Stimulated activated memory B cell treated with anti-CD40 and anti-IgM and Interleukin-4, amounts not matched to agents 10 μg/mL and 1 μg/mL and 100 μg/mL, for 72 hours (primary cell): ENCODE measurements around the gene TCEA3.

Experiments
- ATAC-seq: fragments of 150-1000 bp; cut with Tn5 transposase; 2 replicates; pipeline ENCODE4 v1.10.0; 2021
- H3K27ac Mint-ChIP-seq: one replicate; pipeline ENCODE4 v1.8.0; 2022; ENCODE audit warnings: mild to moderate bottlenecking, mixed read lengths
- H3K27me3 Mint-ChIP-seq: one replicate; pipeline ENCODE4 v1.8.0; 2022; ENCODE audit warnings: mixed read lengths
- H3K36me3 Mint-ChIP-seq: one replicate; pipeline ENCODE4 v1.8.0; 2022; ENCODE audit warnings: mixed read lengths
- H3K4me1 Mint-ChIP-seq: one replicate; pipeline ENCODE4 v1.8.0; 2022; ENCODE audit warnings: mixed read lengths
- H3K4me3 Mint-ChIP-seq: one replicate; pipeline ENCODE4 v1.8.0; 2022; ENCODE audit warnings: mild to moderate bottlenecking, moderate library complexity, mixed read lengths
- H3K9me3 Mint-ChIP-seq: one replicate; pipeline ENCODE4 v1.8.0; 2022; ENCODE audit warnings: mixed read lengths

The TCEA3 gene

DNA sequence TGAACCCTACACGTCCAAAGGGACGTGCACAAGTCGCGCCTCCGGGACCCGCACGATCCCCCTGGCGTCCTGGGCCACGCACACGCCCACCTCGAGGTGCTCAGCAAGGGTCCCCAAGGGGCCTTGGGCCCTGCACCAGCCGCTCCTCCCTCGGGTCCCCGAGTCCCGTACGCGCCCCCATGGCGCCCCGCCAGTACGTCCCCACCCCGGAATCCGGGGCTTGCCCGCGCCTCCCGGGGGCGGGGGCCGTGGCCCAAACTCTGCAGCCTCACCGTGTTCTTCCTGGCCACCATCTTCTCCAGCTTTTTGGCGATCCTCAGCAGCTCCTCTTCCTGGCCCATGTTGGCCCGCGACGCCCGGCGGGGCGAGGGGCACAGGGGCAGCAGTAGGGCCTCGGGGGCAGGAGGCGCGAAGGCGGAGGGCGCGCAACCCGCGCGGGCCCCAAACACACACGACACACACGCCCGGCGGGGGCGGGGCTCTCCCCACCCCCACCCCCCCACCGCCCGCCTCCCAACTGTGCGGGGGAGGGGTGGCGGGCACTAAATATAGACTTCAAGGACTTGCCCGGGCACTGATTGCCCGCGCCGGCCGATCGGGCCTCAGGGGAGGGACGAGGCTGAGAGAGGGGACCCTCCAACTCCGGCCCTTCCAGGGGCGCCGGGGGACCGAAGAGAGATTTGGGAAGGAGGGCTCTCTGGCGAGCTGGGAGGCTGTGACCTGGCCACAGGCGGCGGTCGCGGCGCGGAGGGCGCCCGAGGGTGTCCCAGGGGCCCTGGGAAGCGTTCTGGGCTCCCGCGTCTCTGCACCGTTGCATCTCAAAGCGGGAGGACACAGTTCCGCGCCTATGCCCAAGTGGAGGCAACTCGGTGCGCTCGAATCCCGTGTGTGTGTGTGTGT is at the start of gene TCEA3:
Gene TCEA3 (minus strand): TSS at position 456 of the 900 bp plus-strand sequence. CDS start 115 bp downstream, at position 341.
- peak within 1 kb of the TSS; percentile 85 for H3K4me3 Mint-ChIP-seq
- H3K27ac Mint-ChIP-seq = no peak within 1 kb of the TSS
- no peaks in the 10 kb centered on the region for H3K9me3 Mint-ChIP-seq
- H3K36me3 Mint-ChIP-seq = no peaks in the 10 kb centered on the region
- H3K4me1 Mint-ChIP-seq = peaks cover 30% of the 10 kb centered on the region
- peaks cover 59% of the 10 kb centered on the region for H3K27me3 Mint-ChIP-seq
- ATAC-seq = peak; percentile 40

GRCh38 chr1:23473037-23473800 is 48.7 kb upstream of the TCEA3 start:
- Mint-ChIP-seq H3K27ac (no peak overlapping the region), H3K4me3 (no peak overlapping the region), H3K4me1 (no peaks in the 10 kb centered on the region), H3K27me3 (peaks cover 11% of the 10 kb centered on the region), H3K9me3 (no peaks in the 10 kb centered on the region), H3K36me3 (no peaks in the 10 kb centered on the region)
- ATAC-seq = no peak

DNA sequence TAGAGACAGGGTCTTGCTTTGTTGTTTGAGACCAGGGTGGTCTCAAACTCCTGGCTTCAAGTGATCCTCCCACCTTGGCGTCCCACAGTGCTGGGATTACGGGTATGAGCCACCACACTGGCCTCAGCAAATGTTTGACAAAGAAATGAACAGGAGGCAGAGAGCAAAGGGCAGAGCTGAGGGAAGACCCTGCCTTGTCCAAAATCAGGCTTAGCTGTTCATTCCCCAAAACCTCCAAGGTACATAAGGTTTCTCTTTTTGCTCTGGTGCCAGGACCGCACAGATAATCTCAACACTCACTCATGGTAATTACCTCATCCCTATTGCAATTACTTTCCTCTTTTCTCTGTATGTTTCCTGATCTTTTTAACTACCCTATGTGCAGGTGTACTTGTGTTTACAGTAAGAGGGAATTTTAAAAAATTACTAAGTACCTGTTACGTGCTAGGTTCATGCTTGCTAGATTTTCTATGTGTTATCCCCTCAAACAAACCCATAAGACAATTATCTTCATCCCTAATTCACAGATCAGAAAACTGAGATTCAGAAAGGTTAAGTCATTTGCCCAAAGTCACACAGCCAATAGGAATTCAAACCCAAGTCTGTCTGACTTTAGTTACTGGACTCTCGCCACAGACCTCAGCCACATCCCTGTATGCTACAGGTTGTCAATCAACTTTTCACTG is 47.9 kb upstream of the TCEA3 start:
- H3K4me1 Mint-ChIP-seq = no peaks in the 10 kb centered on the region

DNA sequence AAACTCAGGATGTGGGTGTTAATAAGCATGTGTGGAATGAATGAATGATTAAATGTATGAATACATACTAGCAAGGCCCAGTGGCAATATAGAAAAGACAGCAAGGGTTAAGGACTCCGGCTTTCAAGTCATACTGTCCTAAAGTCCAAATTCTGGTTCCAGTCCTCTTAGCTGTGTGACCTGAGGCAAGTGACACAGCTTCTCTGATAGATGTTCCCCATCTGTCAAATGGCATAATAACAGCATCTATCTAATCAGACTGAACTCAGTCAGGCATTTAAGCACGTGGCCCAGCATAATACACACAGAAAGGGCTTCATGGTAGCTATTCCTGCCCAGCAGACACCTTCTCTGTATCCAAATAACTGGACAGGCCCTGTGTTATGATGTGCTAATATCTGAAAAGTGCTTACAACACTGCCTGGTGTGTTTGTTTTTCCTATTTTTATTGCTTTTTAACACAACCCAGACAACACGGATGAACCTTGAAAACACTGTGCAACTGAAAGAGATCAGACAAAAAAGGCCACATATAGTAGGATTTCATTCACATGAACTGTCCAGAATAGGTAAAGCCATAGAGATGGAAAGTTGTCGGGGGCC is 47.0 kb upstream of the TCEA3 start:
- ATAC-seq = no peak
- H3K36me3 Mint-ChIP-seq = no peaks in the 10 kb centered on the region
- H3K9me3 Mint-ChIP-seq = no peaks in the 10 kb centered on the region
- H3K4me3 Mint-ChIP-seq = no peak overlapping the region
- H3K4me1 Mint-ChIP-seq = no peaks in the 10 kb centered on the region
- peaks cover 7% of the 10 kb centered on the region for H3K27me3 Mint-ChIP-seq
- H3K27ac Mint-ChIP-seq = no peak overlapping the region

More for the DNA sequence above, 47.9 kb upstream of the TCEA3 start:
- H3K27ac Mint-ChIP-seq = no peak overlapping the region
- no peaks in the 10 kb centered on the region for H3K36me3 Mint-ChIP-seq
- peaks cover 11% of the 10 kb centered on the region for H3K27me3 Mint-ChIP-seq
- ATAC-seq = no peak
- H3K9me3 Mint-ChIP-seq = no peaks in the 10 kb centered on the region
- no peak overlapping the region for H3K4me3 Mint-ChIP-seq

- ATAC-seq = no peak
- Mint-ChIP-seq H3K9me3 (no peaks in the 10 kb centered on the region), H3K4me1 (no peaks in the 10 kb centered on the region), H3K36me3 (no peaks in the 10 kb centered on the region), H3K27me3 (no peaks in the 10 kb centered on the region), H3K27ac (no peak overlapping the region), H3K4me3 (no peak overlapping the region)
Observed at GRCh38 chr1:23470282-23471070, 45.9 kb upstream of the TCEA3 start.

DNA sequence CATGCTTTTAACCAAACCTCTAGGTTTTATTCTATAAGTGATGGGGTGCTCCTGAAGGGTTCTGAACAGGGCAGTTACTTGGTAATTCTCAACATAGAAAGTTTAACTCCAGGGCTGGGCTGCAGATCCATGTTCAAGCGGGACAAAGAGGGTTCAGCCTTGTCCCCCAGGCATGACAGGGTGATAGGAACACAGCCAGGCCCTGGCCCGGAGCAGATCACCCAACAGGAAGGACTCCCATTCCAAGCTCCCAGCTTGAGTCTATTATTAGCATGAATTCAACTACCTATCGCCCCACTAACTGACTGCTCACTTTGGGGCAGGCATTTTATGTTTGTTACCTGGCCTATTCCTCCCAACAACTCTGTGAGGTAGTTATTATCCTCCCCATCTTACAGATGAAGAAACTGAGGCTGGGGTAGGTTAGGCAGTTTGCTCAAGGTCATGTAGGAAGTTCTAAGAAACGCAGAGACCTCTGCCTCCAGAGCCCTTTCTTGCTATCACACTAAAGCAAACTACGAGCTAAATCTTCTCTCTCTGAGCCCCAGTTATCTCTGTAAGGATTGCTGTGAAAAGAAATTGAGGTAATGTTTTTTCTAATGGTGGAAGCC is 44.9 kb upstream of the TCEA3 start:
- no peak overlapping the region for H3K27ac Mint-ChIP-seq
- H3K9me3 Mint-ChIP-seq = no peaks in the 10 kb centered on the region
- no peaks in the 10 kb centered on the region for H3K4me1 Mint-ChIP-seq
- ATAC-seq = no peak
- no peaks in the 10 kb centered on the region for H3K36me3 Mint-ChIP-seq
- no peaks in the 10 kb centered on the region for H3K27me3 Mint-ChIP-seq
- H3K4me3 Mint-ChIP-seq = no peak overlapping the region

GRCh38 chr1:23466423-23466989 is 42.0 kb upstream of the TCEA3 start:
- Mint-ChIP-seq H3K4me1 (no peaks in the 10 kb centered on the region), H3K36me3 (no peaks in the 10 kb centered on the region), H3K9me3 (peaks cover 4% of the 10 kb centered on the region), H3K4me3 (no peak overlapping the region), H3K27ac (no peak overlapping the region), H3K27me3 (no peaks in the 10 kb centered on the region)
- ATAC-seq = no peak

DNA sequence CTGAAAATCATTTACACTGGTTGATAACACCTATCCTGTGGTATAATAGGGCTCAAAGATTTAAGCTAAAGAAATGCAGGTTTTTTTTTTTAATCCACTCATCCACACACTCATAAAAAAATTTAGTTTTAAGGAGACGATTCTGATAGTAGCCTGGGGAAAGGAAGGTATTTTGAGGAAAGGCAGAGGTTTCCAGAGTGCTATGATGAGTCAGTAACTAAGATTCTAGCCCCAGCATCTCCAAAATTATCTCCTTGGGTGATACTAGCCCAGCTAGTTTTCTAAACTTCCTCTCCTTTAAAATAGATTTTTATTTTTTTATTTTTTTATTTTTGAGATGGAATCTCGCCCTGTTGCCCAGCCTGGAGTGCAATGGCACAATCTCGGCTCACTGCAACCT is 38.7 kb upstream of the TCEA3 start:
- Mint-ChIP-seq H3K27me3 (peaks cover 4% of the 10 kb centered on the region), H3K27ac (no peak overlapping the region), H3K4me3 (no peak overlapping the region), H3K36me3 (no peaks in the 10 kb centered on the region), H3K4me1 (no peaks in the 10 kb centered on the region), H3K9me3 (peaks cover 4% of the 10 kb centered on the region)
- ATAC-seq = no peak

- Mint-ChIP-seq H3K27ac (no peak overlapping the region), H3K27me3 (peaks cover 9% of the 10 kb centered on the region), H3K9me3 (peaks cover 4% of the 10 kb centered on the region), H3K4me3 (no peak overlapping the region), H3K36me3 (no peaks in the 10 kb centered on the region), H3K4me1 (no peaks in the 10 kb centered on the region)
- ATAC-seq = no peak
Observed at GRCh38 chr1:23462766-23463165, 38.2 kb upstream of the TCEA3 start.

DNA sequence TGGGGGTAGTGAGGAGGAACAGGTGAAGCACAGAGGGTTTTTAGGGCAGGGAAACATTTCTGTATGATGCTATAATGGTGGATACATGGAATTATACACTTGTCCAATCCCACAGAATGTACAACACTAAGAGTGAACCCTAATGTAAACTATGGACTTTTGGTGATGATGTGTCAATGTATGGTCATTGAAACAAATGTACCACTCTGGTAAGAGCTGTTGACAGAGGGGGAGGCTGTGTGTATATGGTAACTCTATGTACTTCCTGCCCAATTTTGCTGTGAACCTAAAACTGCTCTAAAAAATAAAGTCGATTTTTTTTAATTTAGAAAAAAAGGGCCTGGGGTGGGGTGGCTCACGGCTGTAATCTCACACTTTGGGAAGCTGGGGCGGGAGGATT is 36.5 kb upstream of the TCEA3 start:
- Mint-ChIP-seq H3K9me3 (peaks cover 4% of the 10 kb centered on the region), H3K27ac (no peak overlapping the region), H3K27me3 (peaks cover 22% of the 10 kb centered on the region), H3K4me3 (no peak overlapping the region), H3K4me1 (no peaks in the 10 kb centered on the region), H3K36me3 (no peaks in the 10 kb centered on the region)
- no peak for ATAC-seq

DNA sequence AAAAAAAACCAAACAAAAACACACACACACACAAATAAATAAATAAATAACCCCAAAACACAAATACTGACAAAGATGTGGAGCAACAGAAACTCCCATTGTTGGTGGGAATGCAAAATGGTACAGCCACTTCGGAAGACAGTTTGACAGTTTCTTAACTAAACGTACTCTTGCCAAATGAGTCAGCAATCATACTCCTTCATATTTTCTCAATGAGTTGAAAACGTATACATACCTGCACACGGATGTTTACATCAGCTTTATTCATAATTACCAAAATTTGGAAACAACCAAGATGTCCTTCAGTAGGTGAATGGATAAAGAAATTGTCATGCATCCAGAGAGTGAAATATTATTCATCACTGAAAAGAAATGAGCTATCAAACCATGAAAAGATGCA is 36.0 kb upstream of the TCEA3 start:
- Mint-ChIP-seq H3K4me3 (no peak overlapping the region), H3K27ac (no peak overlapping the region), H3K36me3 (no peaks in the 10 kb centered on the region), H3K27me3 (peaks cover 27% of the 10 kb centered on the region), H3K9me3 (peaks cover 4% of the 10 kb centered on the region), H3K4me1 (no peaks in the 10 kb centered on the region)
- no peak for ATAC-seq

DNA sequence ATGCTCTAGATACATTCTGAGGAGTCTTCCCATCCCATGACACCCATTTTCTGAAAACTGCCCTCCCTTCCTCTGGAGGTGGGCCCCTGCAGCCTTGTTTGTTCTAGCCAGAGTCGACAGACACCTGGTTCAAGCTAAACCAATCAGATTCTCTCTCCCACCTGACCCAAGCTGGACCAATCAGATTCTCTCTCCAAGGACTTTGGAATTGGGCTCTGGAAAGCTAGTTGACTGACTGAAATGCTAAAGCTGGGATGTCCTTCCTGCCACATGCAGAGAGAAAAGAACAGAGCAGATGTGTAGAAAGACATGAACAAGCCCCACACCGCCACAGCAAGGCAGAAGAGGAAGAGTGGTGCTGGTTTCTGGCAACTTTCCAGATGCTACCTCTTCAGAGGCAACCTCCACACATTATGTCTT is 34.8 kb upstream of the TCEA3 start:
- ATAC-seq = no peak
- H3K27ac Mint-ChIP-seq = no peak overlapping the region
- no peaks in the 10 kb centered on the region for H3K36me3 Mint-ChIP-seq
- H3K9me3 Mint-ChIP-seq = peaks cover 4% of the 10 kb centered on the region
- H3K4me1 Mint-ChIP-seq = no peaks in the 10 kb centered on the region
- no peak overlapping the region for H3K4me3 Mint-ChIP-seq
- peaks cover 36% of the 10 kb centered on the region for H3K27me3 Mint-ChIP-seq

DNA sequence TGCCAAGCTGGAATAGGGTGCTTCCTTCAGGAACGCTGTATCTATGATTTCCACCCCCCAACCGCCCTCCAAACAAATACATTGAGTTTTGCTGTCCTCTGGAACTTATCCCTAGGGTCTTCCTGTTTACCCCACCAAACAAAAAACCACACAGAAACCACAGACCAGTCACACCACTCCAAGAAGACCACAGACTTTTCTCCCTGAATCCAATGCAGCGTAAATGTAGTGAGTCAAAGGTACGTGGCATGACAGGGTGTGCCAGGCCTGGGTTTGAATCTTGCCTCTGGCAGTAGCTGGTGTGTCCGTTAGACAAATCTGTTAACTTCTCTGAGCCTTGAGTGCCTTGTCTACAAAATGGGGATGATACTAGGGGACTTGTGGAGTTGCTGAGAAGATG is 31.7 kb upstream of the TCEA3 start:
- no peak for ATAC-seq
- Mint-ChIP-seq H3K27ac (no peak overlapping the region), H3K27me3 (peaks cover 36% of the 10 kb centered on the region), H3K36me3 (no peaks in the 10 kb centered on the region), H3K4me3 (no peak overlapping the region), H3K9me3 (no peaks in the 10 kb centered on the region), H3K4me1 (no peaks in the 10 kb centered on the region)
